BLaER1 (cell line): ENCODE data around the gene HNRNPR.
"Not testable (repeated sequence)": the region's sequence is repeated elsewhere in the genome, so short reads cannot be mapped to it uniquely, and the experiment has no call there.

Source experiments
- H3K27ac ChIP-seq: shearing (Covaris generic); formaldehyde crosslinking; 2 replicates; pipeline ENCODE4 v1.8.1; 2022
- H3K27me3 ChIP-seq: shearing (Covaris generic); formaldehyde crosslinking; 2 replicates; pipeline ENCODE4 v1.8.1; 2022
- H3K36me3 ChIP-seq: shearing (Covaris generic); formaldehyde crosslinking; 2 replicates; pipeline ENCODE4 v1.8.1; 2022
- H3K4me1 ChIP-seq: shearing (Covaris generic); formaldehyde crosslinking; 2 replicates; pipeline ENCODE4 v1.8.1; 2022
- H3K4me2 ChIP-seq: shearing (Covaris generic); formaldehyde crosslinking; 2 replicates; pipeline ENCODE4 v1.8.1; 2022
- H3K4me3 ChIP-seq: shearing (Covaris generic); formaldehyde crosslinking; 2 replicates; pipeline ENCODE4 v1.8.1; 2022
- H3K9ac ChIP-seq: shearing (Covaris generic); formaldehyde crosslinking; 2 replicates; pipeline ENCODE4 v1.8.1; 2022
- H3K9me3 ChIP-seq: shearing (Covaris generic); formaldehyde crosslinking; 2 replicates; pipeline ENCODE4 v1.8.1; 2022
- H4K20me1 ChIP-seq: shearing (Covaris generic); formaldehyde crosslinking; 2 replicates; pipeline ENCODE4 v1.8.1; 2022
- Cebpa-rat ChIP-seq: shearing (Covaris generic); IDR thresholded peaks from 2 replicates; pipeline ENCODE4 v1.8.1; 2022

The HNRNPR gene

DNA sequence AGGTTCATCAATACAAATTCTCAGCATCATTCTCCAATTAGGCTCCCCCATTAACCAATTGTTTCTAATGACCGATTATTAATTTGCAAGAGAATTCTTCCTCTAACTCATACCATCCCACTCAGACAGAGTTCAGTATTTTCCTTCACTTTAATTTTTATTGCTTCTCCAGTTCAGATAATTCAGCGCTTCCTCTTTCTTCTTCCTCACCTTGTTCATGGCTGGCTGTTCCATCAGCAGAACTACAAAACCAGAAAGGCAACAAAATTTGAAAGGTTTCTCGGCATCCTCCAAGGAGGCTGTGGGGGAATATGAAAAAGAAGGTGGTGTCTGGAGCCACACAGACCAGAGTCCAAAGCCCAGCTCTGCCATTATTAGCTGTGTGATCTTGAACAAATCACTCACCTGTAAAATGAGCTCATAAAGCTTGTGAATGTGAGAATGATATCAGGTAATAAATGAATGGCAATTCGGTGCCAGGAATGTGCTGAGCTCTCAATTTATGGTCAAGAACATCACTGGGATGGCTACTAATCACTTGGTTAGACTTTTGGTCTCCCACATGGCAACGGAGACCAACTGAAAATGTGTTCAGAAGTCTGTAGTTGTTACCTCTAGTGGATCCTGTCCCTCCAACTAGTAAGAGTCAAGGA is 37.3 kb upstream of the HNRNPR start:
- TF ChIP-seq Cebpa-rat = no peak
- no peak overlapping the region for H3K4me3 ChIP-seq
- no peaks in the 10 kb centered on the region for H4K20me1 ChIP-seq
- H3K9me3 ChIP-seq = no peaks in the 10 kb centered on the region
- H3K27me3 ChIP-seq = no peaks in the 10 kb centered on the region
- H3K4me1 ChIP-seq = peaks cover 9% of the 10 kb centered on the region
- H3K27ac ChIP-seq = no peak overlapping the region
- no peak overlapping the region for H3K9ac ChIP-seq
- H3K36me3 ChIP-seq = no peaks in the 10 kb centered on the region
- H3K4me2 ChIP-seq = no peak overlapping the region

- Histone ChIP-seq H3K27ac (no peak overlapping the region), H3K4me2 (no peak overlapping the region), H3K36me3 (no peaks in the 10 kb centered on the region), H3K4me3 (no peak overlapping the region), H3K4me1 (peaks cover 9% of the 10 kb centered on the region), H3K9ac (no peak overlapping the region), H3K9me3 (peaks cover 3% of the 10 kb centered on the region; the same call in 1 of the 2 replicates), H3K27me3 (no peaks in the 10 kb centered on the region), H4K20me1 (no peaks in the 10 kb centered on the region)
- no peak for TF ChIP-seq Cebpa-rat
These were observed 36.6 kb upstream of the HNRNPR start for GRCh38 chr1:23380719-23381118.

GRCh38 chr1:23380236-23380635 is 36.2 kb upstream of the HNRNPR start:
- H3K9me3 ChIP-seq, H4K20me1 ChIP-seq, H3K4me1 ChIP-seq, H3K4me3 ChIP-seq, H3K4me2 ChIP-seq, H3K36me3 ChIP-seq, H3K27ac ChIP-seq, H3K9ac ChIP-seq, H3K27me3 ChIP-seq: not testable (repeated sequence)

- Histone ChIP-seq H3K4me3 (no peak overlapping the region), H4K20me1 (no peaks in the 10 kb centered on the region), H3K4me1 (peaks cover 25% of the 10 kb centered on the region), H3K27me3 (no peaks in the 10 kb centered on the region), H3K9me3 (peaks cover 3% of the 10 kb centered on the region; the same call in 1 of the 2 replicates), H3K27ac (no peak overlapping the region), H3K36me3 (no peaks in the 10 kb centered on the region), H3K9ac (no peak overlapping the region), H3K4me2 (no peak overlapping the region)
- no peak for TF ChIP-seq Cebpa-rat
These were observed 33.1 kb upstream of the HNRNPR start for GRCh38 chr1:23376890-23377811.

GRCh38 chr1:23374079-23374735 is 30.1 kb upstream of the HNRNPR start:
- not testable (repeated sequence) for H3K36me3 ChIP-seq, H3K9ac ChIP-seq, H3K4me2 ChIP-seq, H3K27ac ChIP-seq, H3K4me3 ChIP-seq, H3K27me3 ChIP-seq, H4K20me1 ChIP-seq, H3K9me3 ChIP-seq
- peaks cover 50% of the 10 kb centered on the region for H3K4me1 ChIP-seq

DNA sequence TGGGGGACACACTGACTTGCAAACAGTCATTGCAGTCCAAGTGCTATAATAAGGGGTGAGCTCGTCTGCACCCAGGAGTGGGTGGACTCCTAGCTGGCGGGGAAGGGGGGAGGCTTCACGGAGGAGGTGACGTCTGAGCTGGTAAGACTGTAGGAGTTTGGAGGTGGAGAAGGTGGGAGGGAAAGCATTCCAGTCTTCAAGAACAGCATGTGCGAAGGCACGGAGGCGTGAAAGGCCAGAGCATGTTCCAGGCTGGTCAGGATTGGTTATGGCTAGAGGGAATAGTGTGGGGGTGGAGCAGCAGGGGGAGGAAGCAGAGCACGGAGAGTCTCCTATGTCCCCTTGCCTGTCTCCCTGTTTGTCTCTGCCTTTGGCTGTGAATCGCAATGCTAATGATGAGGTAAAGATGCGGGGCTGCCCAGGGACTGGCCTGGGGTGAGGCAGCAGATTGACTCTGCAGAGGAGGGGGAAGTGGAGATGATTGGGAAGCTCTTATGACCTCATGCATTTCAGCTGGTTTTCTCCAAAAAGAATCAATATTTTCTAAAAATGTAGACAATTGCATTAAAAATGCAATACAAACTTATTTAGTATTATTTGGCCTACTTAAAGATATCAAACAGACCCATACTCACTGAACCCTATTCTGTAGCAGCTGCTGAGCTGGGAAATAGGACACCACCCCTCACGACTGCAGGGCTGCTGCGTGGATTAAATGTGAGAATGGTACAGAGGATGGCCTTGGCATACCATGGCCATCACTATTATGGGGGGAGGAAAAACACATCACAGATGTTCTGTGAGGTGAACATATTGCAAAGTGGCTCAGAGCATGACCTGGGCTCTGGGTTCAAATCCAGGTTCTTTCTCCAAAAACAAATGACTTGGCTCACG is 28.1 kb upstream of the HNRNPR start:
- no peak for TF ChIP-seq Cebpa-rat
- no peak overlapping the region for H3K4me3 ChIP-seq
- H3K27me3 ChIP-seq = no peaks in the 10 kb centered on the region
- peaks cover 56% of the 10 kb centered on the region for H3K4me1 ChIP-seq
- no peak overlapping the region for H3K27ac ChIP-seq
- peaks cover 4% of the 10 kb centered on the region; the same call in 1 of the 2 replicates for H3K9me3 ChIP-seq
- no peaks in the 10 kb centered on the region for H4K20me1 ChIP-seq
- H3K9ac ChIP-seq = peak overlapping the region; percentile 1; the same call in 1 of the 2 replicates
- peaks cover 5% of the 10 kb centered on the region; the same call in 1 of the 2 replicates for H3K36me3 ChIP-seq
- peak overlapping the region; percentile 97 for H3K4me2 ChIP-seq

DNA sequence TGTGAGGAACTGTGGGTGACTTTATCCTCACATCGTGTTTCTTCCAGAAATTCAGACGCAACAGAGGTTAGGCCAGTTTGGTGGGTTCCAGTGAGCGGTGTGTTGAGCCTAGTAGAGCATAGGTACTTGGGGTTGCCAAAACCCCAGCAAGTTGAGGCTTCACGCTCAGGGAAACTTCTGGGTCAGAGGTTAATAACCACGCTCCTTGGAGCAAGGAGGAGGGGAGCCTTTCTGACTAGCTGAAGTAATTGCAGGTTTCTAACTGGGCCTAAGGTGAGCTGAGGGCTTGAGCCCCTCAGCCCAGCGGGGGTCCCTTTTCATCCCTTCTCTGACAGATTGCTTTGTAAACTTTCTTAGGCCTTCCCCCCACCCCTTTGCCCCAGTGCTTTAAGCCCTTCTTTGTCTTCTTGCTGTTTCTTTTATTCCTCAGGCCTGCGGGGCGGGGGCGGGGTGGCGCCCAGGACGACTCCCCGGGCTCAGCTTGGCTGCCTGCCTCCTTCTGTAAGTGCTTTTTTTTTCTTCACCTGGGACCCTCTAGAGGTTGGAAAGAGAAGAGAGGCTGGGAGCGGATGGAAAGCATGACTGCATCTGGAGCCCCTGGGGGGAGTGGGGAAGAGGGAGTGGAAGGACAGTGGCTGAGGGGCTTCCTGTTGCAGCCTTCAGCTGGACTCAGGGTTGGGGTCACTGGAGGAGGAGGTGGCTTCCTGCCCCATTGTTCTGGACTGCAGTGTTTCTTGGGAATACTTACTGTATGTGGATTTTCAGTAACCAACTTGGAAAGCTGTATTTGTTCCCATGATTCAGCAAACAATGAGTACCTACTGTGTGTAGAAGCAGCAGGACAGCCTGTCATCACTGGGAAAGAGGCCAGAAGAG is 26.9 kb upstream of the HNRNPR start:
- Histone ChIP-seq H3K4me2 (peak overlapping the region; percentile 97), H3K4me3 (peak overlapping the region; percentile 83), H3K4me1 (peaks cover 64% of the 10 kb centered on the region), H3K9me3 (peaks cover 16% of the 10 kb centered on the region), H3K27me3 (no peaks in the 10 kb centered on the region), H3K27ac (peak overlapping the region; percentile 92), H3K9ac (peak overlapping the region; percentile 89), H3K36me3 (peaks cover 17% of the 10 kb centered on the region), H4K20me1 (no peaks in the 10 kb centered on the region)
- TF ChIP-seq Cebpa-rat = no peak

- Histone ChIP-seq H3K4me2 (peak overlapping the region; percentile 97), H3K4me3 (peak overlapping the region; percentile 83), H3K9ac (peak overlapping the region; percentile 89), H3K4me1 (peaks cover 64% of the 10 kb centered on the region), H4K20me1 (no peaks in the 10 kb centered on the region), H3K27ac (peak overlapping the region; percentile 92), H3K36me3 (peaks cover 24% of the 10 kb centered on the region), H3K9me3 (peaks cover 20% of the 10 kb centered on the region), H3K27me3 (no peaks in the 10 kb centered on the region)
- TF ChIP-seq Cebpa-rat = no peak
These were observed 26.2 kb upstream of the HNRNPR start for GRCh38 chr1:23370330-23370708.
